IMR-90 (cell line): ENCODE results near the gene BHLHA15. TPM values are rescaled to one million over a fixed set of nuclear protein-coding genes. Genes with fewer than 3 reads are reported as not detected.

Experiments used
- ATAC-seq: fragments of 200-7000 bp; cut with Tn5 transposase; 2 replicates; pipeline ENCODE4 v1.9.1; 2020; ENCODE audit warnings: low read depth, mild to moderate bottlenecking, moderate library complexity
- BruUV-seq: library from RNA; stranded (reverse); fragments of 400-500 nt; replicated peaks from 2 replicates; lab custom pipeline; 2021; lab: Mats Ljungman, UMichigan
- CTCF ChIA-PET: fragments of 300-600 bp; formaldehyde crosslinking; extraction: SDS; loops from one replicate; lab custom pipeline; 2021; ENCODE audit warnings: antibody characterized with exemption; lab: Yijun Ruan, JAX
- POLR2A ChIA-PET: fragments of 300-600 bp; sonication (Branson Sonifier 250); formaldehyde crosslinking; loops from one replicate; lab custom pipeline; 2022; ENCODE audit warnings: antibody characterized with exemption; ENCODE audit not compliant: unreplicated experiment; lab: Charles Lee
- DNase-seq: peaks from one replicate; pipeline ENCODE4 v3.0.0; 2013
- H2AFZ ChIP-seq: replicated peaks from 2 replicates; pipeline ENCODE3; 2013; ENCODE audit warnings: low read length, mild to moderate bottlenecking; ENCODE audit not compliant: poor library complexity
- H2AK5ac ChIP-seq: 2 replicates; pipeline ENCODE4 v1.6.1; 2013; ENCODE audit warnings: low read depth, low read length, inconsistent platforms
- H2AK9ac ChIP-seq: replicated peaks from 2 replicates; pipeline ENCODE3; 2013; ENCODE audit warnings: mild to moderate bottlenecking, low read depth, low read length, moderate library complexity; ENCODE audit not compliant: poor library complexity
- H2BK120ac ChIP-seq: 2 replicates; pipeline ENCODE4 v1.6.1; 2013; ENCODE audit warnings: low read depth, low read length, inconsistent platforms
- H2BK15ac ChIP-seq: 3 replicates; pipeline ENCODE4 v1.6.1; 2013; ENCODE audit warnings: low read depth, low read length, inconsistent platforms
- H2BK20ac ChIP-seq: 2 replicates; pipeline ENCODE4 v1.6.1; 2013; ENCODE audit warnings: low read depth, mild to moderate bottlenecking, inconsistent platforms, low read length, moderate library complexity
- H2BK5ac ChIP-seq: 2 replicates; pipeline ENCODE4 v1.6.1; 2013; ENCODE audit warnings: mild to moderate bottlenecking, low read depth, low read length, inconsistent platforms; ENCODE audit not compliant: poor library complexity, severe bottlenecking
- H3K14ac ChIP-seq: replicated peaks from 2 replicates; pipeline ENCODE4 v1.6.1; 2013; ENCODE audit warnings: low read depth, low read length, inconsistent platforms
- H3K18ac ChIP-seq: 2 replicates; pipeline ENCODE4 v1.6.1; 2013; ENCODE audit warnings: low read depth, low read length, control low read depth
- H3K23ac ChIP-seq: 2 replicates; pipeline ENCODE4 v1.6.1; 2013; ENCODE audit warnings: low read depth, low read length, inconsistent platforms
- H3K27ac ChIP-seq: 2 replicates; pipeline ENCODE4 v1.5.1; 2013; ENCODE audit warnings: mild to moderate bottlenecking, control low read depth, low read length; ENCODE audit not compliant: insufficient read depth
- H3K27me3 ChIP-seq: 2 replicates; pipeline ENCODE4 v1.6.1; 2013; ENCODE audit warnings: low read length; ENCODE audit not compliant: control insufficient read depth, insufficient read depth
- H3K36me3 ChIP-seq: 2 replicates; pipeline ENCODE4 v1.6.1; 2013; ENCODE audit warnings: low read length, mixed read lengths; ENCODE audit not compliant: control insufficient read depth, insufficient read depth
- H3K4ac ChIP-seq: 2 replicates; pipeline ENCODE4 v1.6.1; 2013; ENCODE audit warnings: low read depth, low read length, inconsistent platforms
- H3K4me1 ChIP-seq: 2 replicates; pipeline ENCODE4 v1.6.1; 2013; ENCODE audit warnings: low read length, mixed read lengths; ENCODE audit not compliant: control insufficient read depth, insufficient read depth
- H3K4me2 ChIP-seq: 2 replicates; pipeline ENCODE4 v1.6.1; 2013; ENCODE audit warnings: low read depth, mild to moderate bottlenecking, control low read depth, low read length, moderate library complexity
- H3K4me3 ChIP-seq: 2 replicates; pipeline ENCODE4 v1.5.1; 2013; ENCODE audit warnings: low read depth, mild to moderate bottlenecking, control low read depth, low read length, moderate library complexity; ENCODE audit not compliant: insufficient read depth
- H3K56ac ChIP-seq: 2 replicates; pipeline ENCODE4 v1.6.1; 2013; ENCODE audit warnings: low read length, inconsistent platforms; ENCODE audit not compliant: insufficient read depth; ENCODE audit errors: extremely low read depth
- H3K79me1 ChIP-seq, 2 experiments: 2 replicates each; pipeline ENCODE4 v1.6.1; 2013; ENCODE audit warnings: low read length in 2 of 2, inconsistent platforms in 1 of 2, low read depth in 1 of 2
- H3K9ac ChIP-seq: 2 replicates; pipeline ENCODE4 v1.6.1; 2013; ENCODE audit warnings: low read depth, low read length, control low read depth
- H3K9me1 ChIP-seq: 2 replicates; pipeline ENCODE4 v1.6.1; 2013; ENCODE audit warnings: low read length, inconsistent platforms; ENCODE audit not compliant: insufficient read depth
- H3K9me3 ChIP-seq: 2 replicates; pipeline ENCODE4 v1.6.1; 2013; ENCODE audit warnings: low read length; ENCODE audit not compliant: control insufficient read depth, insufficient read depth
- H4K20me1 ChIP-seq: 2 replicates; pipeline ENCODE4 v1.6.1; 2013; ENCODE audit warnings: low read length, inconsistent platforms; ENCODE audit not compliant: insufficient read depth
- H4K5ac ChIP-seq: 2 replicates; pipeline ENCODE4 v1.6.1; 2013; ENCODE audit warnings: mild to moderate bottlenecking, low read depth, low read length, control low read depth
- H4K8ac ChIP-seq, 2 experiments: 2 replicates each; pipeline ENCODE4 v1.6.1; 2013; ENCODE audit warnings: low read depth in 2 of 2, low read length in 2 of 2, control low read depth in 1 of 2, inconsistent platforms in 1 of 2
- H4K91ac ChIP-seq: 2 replicates; pipeline ENCODE4 v1.6.1; 2013; ENCODE audit warnings: low read depth, low read length, inconsistent platforms; ENCODE audit not compliant: insufficient read depth
- CEBPB ChIP-seq: IDR thresholded peaks from 2 replicates; pipeline ENCODE4 v1.6.1; 2012; ENCODE audit warnings: low read depth, low read length, improper control_type of control experiment
- FOS ChIP-seq: fragments of 150-350 bp; IDR thresholded peaks from 2 replicates; pipeline ENCODE4 v1.6.1; 2016; ENCODE audit warnings: low read depth, low read length
- WGBS, 2 experiments: methylation state at CpG; one replicate each; pipeline versions ENCODE4 v1.1.5 to v1.1.7; 2013; ENCODE audit warnings: missing lambda C conversion rate in 2 of 2; ENCODE audit not compliant: insufficient read length in 1 of 2; ENCODE audit errors: extremely low coverage in 2 of 2; 5-methylcytosine and 5-hydroxymethylcytosine counted together
- dilution Hi-C: fragments of 300-500 bp; cut with HindIII; formaldehyde crosslinking; loops from one replicate; pipeline ENCODE4 v1.14.3; 2018; ENCODE audit warnings: low sequenced_read_pairs; ENCODE audit not compliant: unreplicated experiment
- in situ Hi-C: fragments of 300-500 bp; cut with MboI; formaldehyde crosslinking; loops from 3 replicates; pipeline ENCODE4 v1.14.3; 2019; ENCODE audit warnings: low sequenced_read_pairs, inconsistent platforms, mixed read lengths
- intact Hi-C: fragments of 100-400 bp; cut with micrococcal nuclease; formaldehyde crosslinking; loops from 2 replicates; pipeline ENCODE4 v1.10.0; 2022
- polyA plus RNA-seq, 3 experiments: library from polyadenylated mRNA; depleted of rRNA; stranded (reverse); fragments of >200 nt; gene quantifications; 2 replicates each; pipeline ENCODE4 v1.2.3, GENCODE V29; 2012; ENCODE audit warnings: low replicate concordance in 1 of 3
- total RNA-seq: library from RNA; depleted of rRNA; stranded (reverse); fragments of >200 nt; gene quantifications from 2 replicates; pipeline ENCODE4 v1.2.3, GENCODE V29; 2012
- TF ChIP-seq, protein P1 (sequence below): fragments of 150-350 bp; IDR thresholded peaks from 2 replicates; pipeline ENCODE4 v1.6.1; 2016; ENCODE audit warnings: low read depth, mild to moderate bottlenecking, low read length, moderate library complexity, borderline replicate concordance

BHLHA15 gene
- total and polyA plus RNA-seq, 2 of the 4 experiments (the other 2 are of a cell fraction) = not detected

DNA sequence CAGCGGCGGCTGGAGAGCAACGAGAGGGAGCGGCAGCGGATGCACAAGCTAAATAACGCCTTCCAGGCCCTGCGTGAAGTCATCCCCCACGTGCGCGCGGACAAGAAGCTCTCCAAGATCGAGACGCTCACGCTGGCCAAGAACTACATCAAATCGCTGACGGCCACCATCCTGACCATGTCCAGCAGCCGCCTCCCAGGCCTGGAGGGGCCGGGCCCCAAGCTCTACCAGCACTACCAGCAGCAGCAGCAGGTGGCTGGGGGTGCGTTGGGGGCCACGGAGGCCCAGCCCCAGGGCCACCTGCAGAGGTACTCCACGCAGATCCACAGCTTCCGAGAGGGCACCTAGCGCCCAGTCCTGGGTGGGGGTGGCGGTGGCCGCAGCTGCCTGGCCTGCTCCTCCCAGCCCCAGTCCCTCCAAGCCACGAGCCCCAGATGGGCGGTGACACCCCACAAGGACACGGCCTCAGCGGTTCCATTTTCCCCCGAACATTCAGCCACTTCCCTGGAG, 1.3 kb downstream of the BHLHA15 start:
- TF ChIP-seq, protein P1, sequence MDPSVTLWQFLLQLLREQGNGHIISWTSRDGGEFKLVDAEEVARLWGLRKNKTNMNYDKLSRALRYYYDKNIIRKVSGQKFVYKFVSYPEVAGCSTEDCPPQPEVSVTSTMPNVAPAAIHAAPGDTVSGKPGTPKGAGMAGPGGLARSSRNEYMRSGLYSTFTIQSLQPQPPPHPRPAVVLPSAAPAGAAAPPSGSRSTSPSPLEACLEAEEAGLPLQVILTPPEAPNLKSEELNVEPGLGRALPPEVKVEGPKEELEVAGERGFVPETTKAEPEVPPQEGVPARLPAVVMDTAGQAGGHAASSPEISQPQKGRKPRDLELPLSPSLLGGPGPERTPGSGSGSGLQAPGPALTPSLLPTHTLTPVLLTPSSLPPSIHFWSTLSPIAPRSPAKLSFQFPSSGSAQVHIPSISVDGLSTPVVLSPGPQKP = no peak
- TF ChIP-seq FOS (no peak), CEBPB (no peak)
- Histone ChIP-seq H3K18ac (no peak overlapping the region), H2AK9ac (no peak overlapping the region), H3K9ac (no peak overlapping the region), H3K4me1 (no peaks in the 10 kb centered on the region), H3K4ac (no peak overlapping the region), H3K23ac (no peak overlapping the region), H3K27ac (no peak overlapping the region), H3K79me1 (no peaks in the 10 kb centered on the region), H2BK120ac (no peak overlapping the region), H2BK20ac (no peak overlapping the region), H3K9me3 (no peaks in the 10 kb centered on the region), H3K56ac (no peak overlapping the region), H3K14ac (no peak overlapping the region), H4K5ac (no peak overlapping the region), H4K20me1 (no peaks in the 10 kb centered on the region), H3K4me2 (no peak overlapping the region), H3K27me3 (no peaks in the 10 kb centered on the region), H2BK5ac (no peak overlapping the region), H2BK15ac (no peak overlapping the region), H2AFZ (no peak overlapping the region), H2AK5ac (no peak overlapping the region), H3K36me3 (peaks cover 12% of the 10 kb centered on the region), H3K9me1 (no peaks in the 10 kb centered on the region), H4K8ac (no peak overlapping the region), H4K91ac (no peak overlapping the region), H3K4me3 (no peak overlapping the region)
- BruUV-seq = no TSS peak
- no peak for ATAC-seq
- no peak for DNase-seq
- CTCF ChIA-PET = no interaction called here
- POLR2A ChIA-PET = no interaction called here
- dilution Hi-C loops (no loop called here), in situ Hi-C loops (no loop called here), intact Hi-C loops (loop anchor here (1.0 kb wide), 1 partner anchor 39 kb away; no protein-coding TSS in a partner anchor)
- WGBS, 2 experiments = 92% methylated on average over 17 of the region's 30 CpGs; no CpG with 5 or more reads in 1 of the 2 experiments
